ENCODE measurements around the gene TTYH3.
A peak's percentile ranks its signal among the peaks of the same experiment; 100 is the strongest.

The TTYH3 gene

GRCh38 chr7:2629746-2630681, 1.8 kb upstream of the TTYH3 start:
- no peak overlapping the region for H3K18ac ChIP-seq (ENCODE audit: low read length)
- H3K9ac ChIP-seq (ENCODE audit: low read length): no peak overlapping the region
- H2BK120ac ChIP-seq (ENCODE audit: insufficient read depth, low read length, poor library complexity): no peak overlapping the region
- H3K27me3 ChIP-seq (ENCODE audit: insufficient read depth, low read length): no peaks in the 10 kb centered on the region
- H3K4me2 ChIP-seq (ENCODE audit: low read length): no peak overlapping the region
- peaks cover 20% of the 10 kb centered on the region for H3K79me1 ChIP-seq (ENCODE audit: low read length)
- no peak overlapping the region for H4K12ac ChIP-seq (ENCODE audit: low read depth, low read length)
- peak overlapping the region; percentile 24 for H2BK12ac ChIP-seq (ENCODE audit: low read length)
- DNase-seq: peak; percentile 31 to 73
- no peak overlapping the region for H3K4me3 ChIP-seq (ENCODE audit: low read depth, low read length)
- no peak overlapping the region for H3K14ac ChIP-seq (ENCODE audit: low read length)
- H2BK5ac ChIP-seq (ENCODE audit: low read depth, low read length, poor library complexity): no peak overlapping the region
- no peak overlapping the region for H2AFZ ChIP-seq (ENCODE audit: insufficient read depth, low read length, poor library complexity)
- H2AK5ac ChIP-seq (ENCODE audit: low read length): no peak overlapping the region
- H3K4ac ChIP-seq (ENCODE audit: low read depth, low read length): no peak overlapping the region
- peaks cover 15 to 25% of the 10 kb centered on the region in 2 experiments for H3K4me1 ChIP-seq (ENCODE audit: control insufficient read depth in 1 of 2, insufficient read depth in 2 of 2, low read length in 2 of 2)
- peaks cover 3% of the 10 kb centered on the region for H3K9me3 ChIP-seq (ENCODE audit: insufficient read depth, low read depth, low read length)
- H3K27ac ChIP-seq (ENCODE audit: low read depth, low read length): no peak overlapping the region
- peaks cover 20% of the 10 kb centered on the region for H3K79me2 ChIP-seq (ENCODE audit: control insufficient read depth, insufficient read depth, low read length, poor library complexity)
- no peak overlapping the region for H4K8ac ChIP-seq (ENCODE audit: low read depth, low read length)
- no peak overlapping the region for H4K91ac ChIP-seq (ENCODE audit: low read depth, low read length)
- peaks cover 0 to 2% of the 10 kb centered on the region in 2 experiments for H3K36me3 ChIP-seq (ENCODE audit: control insufficient read depth in 1 of 2, insufficient read depth in 2 of 2, low read length in 2 of 2)
- no CpG with 5 or more reads among the region's 21 CpGs for WGBS (ENCODE audit: extremely low coverage, insufficient coverage, insufficient read length)
- H3K23ac ChIP-seq (ENCODE audit: low read length): no peak overlapping the region

DNA sequence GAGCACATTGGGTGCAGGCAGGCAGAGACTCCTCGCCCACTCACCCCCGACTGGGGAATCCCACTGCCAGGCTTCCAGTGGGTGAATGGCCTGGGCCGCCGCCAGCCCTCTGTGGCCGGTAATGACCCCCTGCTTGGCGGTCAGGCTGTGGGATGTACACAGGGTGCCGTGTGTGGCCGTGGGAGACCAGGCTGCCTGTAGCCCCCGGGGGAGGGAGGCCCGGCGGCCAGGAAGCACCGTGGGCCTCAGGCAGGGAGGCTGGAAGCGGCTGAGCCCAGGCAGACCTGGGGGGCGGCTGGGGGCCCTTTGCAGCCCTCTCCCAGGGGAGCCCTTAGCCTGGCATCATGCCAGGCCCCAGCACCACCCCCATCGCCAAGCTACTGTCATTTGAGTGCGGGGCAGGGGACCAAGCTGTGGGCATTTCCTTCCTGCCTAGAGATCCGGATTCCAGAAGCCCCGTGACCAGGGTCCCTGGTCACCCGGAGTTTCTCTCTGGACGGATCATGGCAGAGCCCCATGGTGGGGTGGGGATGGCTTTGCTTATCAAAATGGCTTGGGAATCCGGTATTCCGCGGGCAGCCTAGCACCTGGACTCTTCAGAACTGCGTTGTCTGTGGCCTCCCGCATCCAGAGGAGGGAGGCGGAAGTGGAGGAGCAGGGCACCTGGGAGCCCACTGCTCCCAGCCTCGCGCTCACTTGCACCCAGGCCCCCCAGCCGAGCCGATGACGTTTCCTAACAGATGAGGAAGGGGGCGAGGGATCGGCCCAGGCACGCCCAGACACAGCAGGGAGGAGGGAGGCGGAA, 1.1 kb downstream of the TTYH3 start:
- H3K14ac ChIP-seq (ENCODE audit: low read length): peak overlapping the region; percentile 86
- peak overlapping the region; percentile 95 for H3K4ac ChIP-seq (ENCODE audit: low read depth, low read length)
- H3K79me1 ChIP-seq (ENCODE audit: low read length): peaks cover 20% of the 10 kb centered on the region
- peak overlapping the region; percentile 63 for H3K27ac ChIP-seq (ENCODE audit: low read depth, low read length)
- peak overlapping the region; percentile 43 for H3K18ac ChIP-seq (ENCODE audit: low read length)
- peak overlapping the region; percentile 91 for H3K9ac ChIP-seq (ENCODE audit: low read length)
- H2AFZ ChIP-seq (ENCODE audit: insufficient read depth, low read length, poor library complexity): peak overlapping the region; percentile 48
- H2AK5ac ChIP-seq (ENCODE audit: low read length): peak overlapping the region; percentile 81
- peaks cover 33% of the 10 kb centered on the region for H3K79me2 ChIP-seq (ENCODE audit: control insufficient read depth, insufficient read depth, low read length, poor library complexity)
- H3K36me3 ChIP-seq (ENCODE audit: control insufficient read depth in 1 of 2, insufficient read depth in 2 of 2, low read length in 2 of 2): peaks cover 14 to 18% of the 10 kb centered on the region in 2 experiments
- H2BK5ac ChIP-seq (ENCODE audit: low read depth, low read length, poor library complexity): peak overlapping the region; percentile 43
- peak overlapping the region; percentile 15 for H4K8ac ChIP-seq (ENCODE audit: low read depth, low read length)
- no peaks in the 10 kb centered on the region for H3K27me3 ChIP-seq (ENCODE audit: insufficient read depth, low read length)
- H3K4me2 ChIP-seq (ENCODE audit: low read length): peak overlapping the region; percentile 91
- H2BK120ac ChIP-seq (ENCODE audit: insufficient read depth, low read length, poor library complexity): peak overlapping the region; percentile 39
- no peaks in the 10 kb centered on the region for H3K9me3 ChIP-seq (ENCODE audit: insufficient read depth, low read depth, low read length)
- no CpG with 5 or more reads among the region's 35 CpGs for WGBS (ENCODE audit: extremely low coverage, insufficient coverage, insufficient read length)
- H2BK12ac ChIP-seq (ENCODE audit: low read length): peak overlapping the region; percentile 42
- peaks cover 21 to 36% of the 10 kb centered on the region in 2 experiments for H3K4me1 ChIP-seq (ENCODE audit: control insufficient read depth in 1 of 2, insufficient read depth in 2 of 2, low read length in 2 of 2)
- H4K91ac ChIP-seq (ENCODE audit: low read depth, low read length): peak overlapping the region; percentile 87
- no peak overlapping the region for H3K23ac ChIP-seq (ENCODE audit: low read length)
- H3K4me3 ChIP-seq (ENCODE audit: low read depth, low read length): peak overlapping the region; percentile 83
- DNase-seq: peak; percentile 52 to 56
- peak overlapping the region; percentile 31 for H4K12ac ChIP-seq (ENCODE audit: low read depth, low read length)

DNA sequence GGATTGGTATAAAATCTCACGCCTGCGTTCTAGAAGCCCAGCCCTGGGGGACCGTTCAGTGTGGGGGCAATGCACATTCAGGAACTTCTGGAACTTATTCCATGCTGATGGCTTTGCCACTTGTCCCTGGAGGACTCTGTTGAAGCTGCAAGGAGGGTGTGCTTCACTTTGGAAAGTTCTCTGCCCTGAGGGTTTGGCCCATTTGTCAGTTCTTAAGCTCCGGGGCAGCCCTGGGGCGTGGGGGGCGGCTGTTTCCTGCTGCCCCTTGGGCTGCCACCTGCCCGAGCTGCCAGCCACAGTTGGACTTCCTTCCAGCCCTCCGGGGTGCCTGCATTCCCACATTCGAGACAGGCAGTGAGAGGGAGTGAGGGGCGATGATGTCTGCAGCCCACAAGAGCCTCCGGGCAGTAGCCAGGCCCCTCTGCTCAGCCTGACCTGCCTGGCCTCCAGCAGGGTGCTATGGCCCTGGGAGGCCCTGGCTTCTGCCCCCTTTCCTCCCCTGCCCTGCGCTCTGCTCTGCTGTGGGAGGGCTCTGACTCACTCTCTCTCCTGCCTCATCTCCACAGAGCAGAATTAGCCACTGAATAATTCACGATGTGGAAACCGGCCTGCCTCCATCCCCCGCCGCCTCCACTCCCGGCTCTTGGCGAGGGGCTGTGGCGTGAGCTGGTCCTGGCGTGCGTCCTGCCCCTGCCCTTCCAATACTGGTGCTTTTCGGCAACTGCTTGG, 1.9 kb downstream of the TTYH3 start:
- Histone ChIP-seq H3K23ac (ENCODE audit: low read length) (no peak overlapping the region), H3K27me3 (ENCODE audit: insufficient read depth, low read length) (no peaks in the 10 kb centered on the region), H4K8ac (ENCODE audit: low read depth, low read length) (no peak overlapping the region), H3K4ac (ENCODE audit: low read depth, low read length) (peak overlapping the region; percentile 22), H4K91ac (ENCODE audit: low read depth, low read length) (peak overlapping the region; percentile 87), H3K9me3 (ENCODE audit: insufficient read depth, low read depth, low read length) (no peaks in the 10 kb centered on the region), H4K12ac (ENCODE audit: low read depth, low read length) (no peak overlapping the region), H3K79me1 (ENCODE audit: low read length) (peaks cover 20% of the 10 kb centered on the region), H3K14ac (ENCODE audit: low read length) (peak overlapping the region; percentile 1), H2AFZ (ENCODE audit: insufficient read depth, low read length, poor library complexity) (no peak overlapping the region), H2BK5ac (ENCODE audit: low read depth, low read length, poor library complexity) (peak overlapping the region; percentile 43), H2BK12ac (ENCODE audit: low read length) (no peak overlapping the region), H2AK5ac (ENCODE audit: low read length) (peak overlapping the region; percentile 0), H3K4me1 (ENCODE audit: control insufficient read depth in 1 of 2, insufficient read depth in 2 of 2, low read length in 2 of 2) (peaks cover 28 to 41% of the 10 kb centered on the region in 2 experiments), H3K4me2 (ENCODE audit: low read length) (peak overlapping the region; percentile 91), H3K18ac (ENCODE audit: low read length) (peak overlapping the region; percentile 56), H3K4me3 (ENCODE audit: low read depth, low read length) (peak overlapping the region; percentile 83), H3K27ac (ENCODE audit: low read depth, low read length) (peak overlapping the region; percentile 63), H2BK120ac (ENCODE audit: insufficient read depth, low read length, poor library complexity) (no peak overlapping the region), H3K36me3 (ENCODE audit: control insufficient read depth in 1 of 2, insufficient read depth in 2 of 2, low read length in 2 of 2) (peaks cover 14 to 18% of the 10 kb centered on the region in 2 experiments), H3K9ac (ENCODE audit: low read length) (no peak overlapping the region), H3K79me2 (ENCODE audit: control insufficient read depth, insufficient read depth, low read length, poor library complexity) (peaks cover 38% of the 10 kb centered on the region)
- peak; percentile 93 to 94 for DNase-seq
- no CpG with 5 or more reads among the region's 22 CpGs for whole genome bisulfite sequencing (ENCODE audit: extremely low coverage, insufficient coverage, insufficient read length)
